Measurements from ENCODE around the gene CLEC12A. TPM values are rescaled to one million over a fixed set of nuclear protein-coding genes. Genes with fewer than 3 reads are reported as not detected.

CLEC12A gene
- total RNA-seq, result not detected in 2 replicates

DNA sequence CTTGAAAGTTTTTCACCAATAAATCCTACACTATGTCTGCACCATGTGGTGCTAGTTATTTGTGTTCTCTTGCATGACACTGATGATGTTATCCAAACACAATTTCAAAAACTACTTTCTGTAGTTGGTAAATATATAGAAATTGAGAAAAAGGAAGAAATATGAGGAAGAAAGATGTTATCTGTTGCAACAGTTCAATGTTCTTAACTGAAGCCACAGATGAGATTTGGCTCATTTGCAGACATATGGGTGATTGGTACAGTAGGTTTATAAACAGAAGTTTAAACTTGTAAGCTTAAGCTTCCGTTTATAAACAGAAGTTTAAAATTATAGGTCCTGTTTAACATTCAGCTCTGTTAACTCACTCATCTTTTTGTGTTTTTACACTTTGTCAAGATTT, at the start of gene CLEC12A:
CLEC12A (plus strand) TSS at position 229 of the 400 bp plus-strand sequence. CDS start 188 bp downstream, outside the sequence.

DNA sequence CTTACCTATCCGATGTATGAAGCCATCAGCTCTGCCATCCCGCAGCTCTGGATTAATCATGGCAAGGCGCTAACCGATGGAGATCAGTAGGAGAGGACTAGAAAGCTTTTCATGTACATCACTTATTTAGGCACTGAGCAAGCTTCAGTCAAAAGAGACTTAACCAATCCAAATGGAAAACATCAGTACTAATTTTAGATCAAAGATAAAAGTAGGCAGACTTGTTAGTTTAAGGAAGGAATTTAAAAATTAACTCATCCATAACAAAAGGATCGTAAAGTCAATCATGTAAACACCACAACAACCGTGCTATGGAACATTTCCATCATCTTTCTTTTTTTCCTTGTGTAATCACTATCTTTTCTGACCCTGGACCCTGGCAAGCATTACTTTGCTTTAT, 38.9 kb upstream of the CLEC12A start, which contains the start of gene CLEC2A:
CLEC2A (minus strand) TSS at position 101 of the 400 bp plus-strand sequence; CDS start at position 60, 41 bp downstream.

DNA sequence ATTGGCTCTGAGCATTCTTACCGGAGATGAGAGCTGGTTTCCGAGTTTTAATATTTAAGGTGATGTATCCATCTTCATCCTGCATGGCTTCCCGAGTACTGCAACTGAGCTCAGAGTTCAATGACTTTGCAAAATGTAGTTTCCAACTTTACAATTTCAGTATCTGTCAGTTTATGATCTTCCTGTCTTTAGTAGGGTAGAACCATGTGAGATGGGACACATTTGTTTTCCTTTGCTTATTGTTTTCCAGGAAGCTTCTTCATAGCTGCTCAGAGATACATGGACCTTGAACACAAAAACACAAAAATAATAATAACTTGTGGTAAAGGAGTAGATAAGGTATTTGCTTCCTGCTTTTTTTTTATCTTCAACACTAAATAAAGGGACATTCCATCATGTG, 27.8 kb downstream of the CLEC12A start, which contains the start of gene CLEC1B:
CLEC1B (minus strand) TSS at position 106 of the 400 bp plus-strand sequence; CDS start at position 85, 21 bp downstream.

DNA sequence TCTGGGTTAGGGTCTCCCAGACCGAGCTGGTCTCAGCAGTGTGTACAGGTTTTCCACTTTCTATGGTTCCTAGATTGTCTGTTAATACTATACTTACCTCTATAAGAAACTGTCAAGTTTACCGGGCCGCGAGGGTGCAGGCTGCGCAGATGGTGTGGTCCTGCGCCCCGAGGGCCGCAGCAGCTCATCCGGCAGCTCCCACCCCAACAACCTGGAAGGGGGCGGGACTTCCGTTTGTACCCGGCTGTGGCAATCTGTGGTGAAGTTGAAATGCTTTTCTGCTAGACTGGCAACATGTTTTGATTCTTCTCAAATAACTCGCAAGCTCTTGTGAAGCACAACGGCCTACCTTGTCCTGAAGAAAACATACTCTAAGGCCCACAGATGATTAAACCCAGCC, 59.2 kb downstream of the CLEC12A start, which contains the start of gene CLEC9A:
CLEC9A (plus strand) TSS at position 237 of the 400 bp plus-strand sequence. CDS start 22,006 bp downstream, outside the sequence.

Other genes starting within 250 kb of the CLEC12A start
- not detected in 2 replicates for gene CLECL1, start 238.3 kb upstream of the CLEC12A start, total RNA-seq
- gene CD69, start 210.5 kb upstream of the CLEC12A start, total RNA-seq, result not detected in 2 replicates
- 0.47 TPM in 1 of 2 replicates, not detected in the other for gene KLRF1, start 143.9 kb upstream of the CLEC12A start, total RNA-seq
- 5.4 and 20.8 TPM in 2 replicates for gene CLEC2B, start 102.1 kb upstream of the CLEC12A start, total RNA-seq
- not detected in 2 replicates for gene KLRF2, start 89.9 kb upstream of the CLEC12A start, total RNA-seq
- gene CLEC2A, start 39.0 kb upstream of the CLEC12A start, total RNA-seq, result not detected in 2 replicates
- not detected in 2 replicates for gene CLEC1B, start 27.7 kb downstream of the CLEC12A start, total RNA-seq
- not detected in 2 replicates for gene CLEC12B, start 39.2 kb downstream of the CLEC12A start, total RNA-seq
- not detected in 2 replicates for gene CLEC9A, start 59.3 kb downstream of the CLEC12A start, total RNA-seq
- gene CLEC1A, start 127.6 kb downstream of the CLEC12A start, total RNA-seq, result not detected in 2 replicates
- not detected in 2 replicates for gene CLEC7A, start 158.8 kb downstream of the CLEC12A start, total RNA-seq
- 0.16 TPM in 1 of 2 replicates, not detected in the other for gene OLR1, start 200.7 kb downstream of the CLEC12A start, total RNA-seq
- not detected in 2 replicates for gene TMEM52B, start 207.6 kb downstream of the CLEC12A start, total RNA-seq
- gene GABARAPL1, start 241.5 kb downstream of the CLEC12A start, total RNA-seq, result 89.4 and 103 TPM in 2 replicates

Data from bronchial smooth muscle cell (primary cell).